ENCODE measurements around the gene SORL1.
"Not testable (repeated sequence)": the region's sequence is repeated elsewhere in the genome, so short reads cannot be mapped to it uniquely, and the experiment has no call there.

SORL1 gene

DNA sequence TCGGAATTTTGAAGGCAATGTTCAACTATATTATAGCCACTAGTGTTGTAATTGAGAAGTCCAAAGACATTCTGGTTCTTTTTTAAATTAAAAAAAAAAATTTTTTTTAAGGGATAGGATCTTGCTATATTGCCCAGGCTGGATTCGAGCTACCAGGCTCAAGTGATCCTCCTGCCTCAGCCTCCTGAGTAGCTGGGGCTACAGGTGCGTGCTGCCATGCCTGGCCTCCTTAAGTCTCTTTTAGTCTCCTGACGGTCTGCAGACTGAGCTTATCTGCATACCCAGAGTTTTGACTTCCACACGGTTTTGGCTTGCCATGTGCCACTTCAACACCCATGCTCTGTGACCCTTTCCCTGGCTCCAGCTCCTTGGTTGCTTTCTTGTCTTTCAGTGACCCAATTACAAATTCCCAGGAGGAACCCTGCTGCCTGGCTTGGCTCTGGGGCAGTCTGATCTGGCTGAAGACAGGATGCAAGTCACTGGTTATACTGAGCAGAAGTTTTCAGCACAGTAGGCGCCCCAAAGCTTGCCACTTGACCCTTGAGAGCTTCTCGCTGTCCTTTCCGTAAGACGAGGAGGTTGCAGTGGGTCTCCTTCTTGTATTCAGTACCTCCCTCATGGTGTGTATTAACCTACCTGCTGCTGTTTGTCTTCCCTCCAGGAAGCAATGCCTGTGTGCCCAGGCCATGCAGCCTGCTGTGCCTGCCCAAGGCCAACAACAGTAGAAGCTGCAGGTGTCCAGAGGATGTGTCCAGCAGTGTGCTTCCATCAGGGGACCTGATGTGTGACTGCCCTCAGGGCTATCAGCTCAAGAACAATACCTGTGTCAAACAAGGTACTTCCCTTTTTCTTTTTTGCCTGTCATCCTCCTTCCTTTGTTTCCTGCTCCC is 114.4 kb downstream of the SORL1 start:
- no peak for DNase-seq

DNA sequence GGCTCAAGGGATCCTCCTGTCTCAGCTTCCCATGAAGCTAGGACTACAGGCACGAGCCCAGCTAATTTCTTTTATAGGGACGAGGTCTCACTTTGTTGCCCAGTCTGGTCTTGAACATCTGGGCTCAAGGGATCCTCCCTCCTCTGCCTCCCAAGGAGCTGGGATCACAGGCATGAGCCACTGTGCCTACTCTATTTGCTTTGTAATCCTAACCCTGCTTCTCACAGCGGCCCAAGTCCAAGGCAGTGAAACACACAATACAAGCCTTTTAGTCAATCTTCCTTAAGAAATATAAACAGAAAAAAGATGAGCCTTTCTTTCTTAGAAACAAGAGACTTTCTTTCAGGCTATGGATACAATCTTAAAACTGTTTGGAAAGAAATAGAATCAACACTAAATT is 115.9 kb downstream of the SORL1 start:
- no peak for DNase-seq

DNA sequence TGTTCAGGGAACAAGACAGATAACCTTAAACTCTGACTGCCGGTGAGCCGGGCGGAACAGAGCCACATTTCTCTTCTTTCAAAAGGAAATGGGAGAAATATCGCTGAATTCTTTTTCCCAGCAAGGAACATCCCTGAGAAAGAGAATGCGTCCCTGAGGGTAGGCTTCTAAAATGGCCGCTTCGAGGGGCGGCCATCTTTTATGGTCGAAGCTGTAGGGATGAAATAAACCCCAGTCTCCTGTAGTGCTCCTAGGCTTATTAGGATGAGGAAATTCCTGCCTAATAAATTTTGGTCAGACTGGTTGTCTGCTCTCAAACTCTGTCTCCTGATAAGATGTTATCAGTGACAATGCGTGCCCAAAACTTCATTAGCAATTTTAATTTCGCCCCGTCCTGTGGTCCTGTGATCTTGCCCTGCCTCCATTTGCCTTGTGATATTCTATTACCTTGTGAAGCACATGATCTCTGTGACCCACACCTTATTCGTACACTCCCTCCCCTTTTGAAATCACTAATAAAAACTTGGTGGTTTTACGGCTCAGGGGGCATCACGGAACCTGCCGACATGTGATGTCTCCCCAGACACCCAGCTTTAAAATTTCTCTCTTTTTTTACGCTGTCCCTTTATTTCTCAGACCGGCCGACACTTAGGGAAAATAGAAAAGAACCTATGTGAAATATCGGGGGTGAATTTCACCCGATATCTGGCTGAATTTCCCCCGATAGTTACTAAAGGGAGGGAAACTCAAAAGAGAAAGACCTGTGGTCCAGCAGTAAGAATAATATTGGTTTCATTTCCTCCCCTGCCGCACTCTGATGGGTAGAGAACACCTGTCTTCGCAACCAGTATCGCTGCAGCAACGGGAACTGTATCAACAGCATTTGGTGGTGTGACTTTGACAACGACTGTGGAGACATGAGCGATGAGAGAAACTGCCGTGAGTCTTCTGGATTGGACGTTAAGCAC is 117.5 kb downstream of the SORL1 start:
- not testable (repeated sequence) for DNase-seq

DNA sequence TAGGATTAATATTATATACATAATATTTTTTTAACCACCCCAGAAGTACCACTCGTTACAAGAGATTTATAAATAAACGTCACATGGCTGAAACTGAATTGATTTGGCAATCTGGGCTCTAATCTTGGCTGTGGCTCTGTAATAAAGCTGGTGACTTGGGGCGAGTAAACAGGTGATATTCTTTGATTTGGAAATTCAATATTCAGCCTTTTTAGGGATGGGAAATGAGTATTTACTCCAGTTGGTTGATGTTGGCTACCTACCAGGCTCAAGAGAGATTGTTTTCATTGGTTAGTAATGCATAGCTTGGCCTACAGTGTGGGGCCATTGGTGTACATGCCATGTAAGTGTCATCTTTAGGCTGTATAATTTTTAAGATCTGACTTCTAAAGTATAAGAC is 118.3 kb downstream of the SORL1 start:
- no peak for DNase-seq

DNA sequence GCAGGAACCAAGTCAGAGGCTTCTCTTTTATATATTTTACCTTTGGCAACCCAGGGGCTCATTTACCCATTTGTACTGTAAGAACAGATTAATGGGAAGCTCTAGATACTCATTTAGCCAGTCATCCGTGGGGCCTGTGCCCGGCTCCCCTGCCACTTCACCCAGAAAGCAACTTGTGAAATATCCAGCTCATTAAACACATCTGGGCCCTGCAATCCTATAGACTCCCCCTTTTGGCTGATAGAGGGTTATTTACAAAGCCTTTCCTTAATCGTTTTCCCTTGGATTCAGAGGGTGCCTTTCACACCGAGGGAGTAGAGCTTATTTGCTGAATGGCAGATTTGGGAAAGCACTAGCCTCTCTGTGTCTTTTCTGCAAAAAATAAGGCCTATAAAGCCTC is 119.4 kb downstream of the SORL1 start:
- DNase-seq = no peak

DNA sequence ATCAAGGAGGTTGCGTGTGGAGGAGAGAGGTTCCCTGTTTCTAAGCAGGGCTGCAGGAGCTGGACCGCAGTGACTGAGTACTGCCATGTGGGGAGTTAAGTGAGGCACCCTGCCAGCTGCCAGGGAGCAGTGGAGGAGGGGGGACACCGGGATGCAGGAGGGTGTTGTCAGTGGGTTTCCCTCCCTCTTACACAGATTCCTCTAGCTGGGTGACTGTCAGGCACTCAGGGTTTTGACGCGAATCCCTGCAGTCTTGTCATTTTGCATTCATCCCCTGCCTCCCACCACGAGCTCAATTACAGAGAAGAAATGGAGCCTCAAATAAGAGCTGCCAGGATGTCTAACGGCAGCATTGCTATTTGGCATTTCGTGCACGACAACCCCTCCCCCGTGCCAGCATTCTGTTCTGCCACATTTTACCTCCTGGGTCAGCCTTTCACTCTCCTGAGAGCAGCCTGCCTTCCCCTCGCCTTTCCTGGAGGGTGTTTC is 120.5 kb downstream of the SORL1 start:
- no peak for DNase-seq

DNA sequence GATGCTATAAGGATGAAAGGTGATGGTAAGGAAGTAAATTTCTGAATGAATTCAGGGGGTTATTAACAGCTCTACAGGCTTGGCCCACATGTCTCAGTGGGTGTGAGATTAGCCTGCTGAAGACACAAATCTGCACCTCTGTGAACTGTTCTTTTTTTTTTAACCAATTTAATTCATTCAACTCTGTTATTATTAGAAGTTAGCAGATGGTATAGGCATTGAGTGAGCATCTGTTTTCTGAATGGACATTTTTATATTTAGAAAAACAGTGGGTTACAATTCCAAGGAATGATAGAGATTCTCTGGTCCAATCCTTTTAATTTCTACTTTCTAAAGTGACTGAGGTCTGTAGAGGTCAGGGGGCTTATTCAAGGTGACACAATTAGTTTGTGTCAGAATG is 122.7 kb downstream of the SORL1 start:
- DNase-seq = no peak

DNA sequence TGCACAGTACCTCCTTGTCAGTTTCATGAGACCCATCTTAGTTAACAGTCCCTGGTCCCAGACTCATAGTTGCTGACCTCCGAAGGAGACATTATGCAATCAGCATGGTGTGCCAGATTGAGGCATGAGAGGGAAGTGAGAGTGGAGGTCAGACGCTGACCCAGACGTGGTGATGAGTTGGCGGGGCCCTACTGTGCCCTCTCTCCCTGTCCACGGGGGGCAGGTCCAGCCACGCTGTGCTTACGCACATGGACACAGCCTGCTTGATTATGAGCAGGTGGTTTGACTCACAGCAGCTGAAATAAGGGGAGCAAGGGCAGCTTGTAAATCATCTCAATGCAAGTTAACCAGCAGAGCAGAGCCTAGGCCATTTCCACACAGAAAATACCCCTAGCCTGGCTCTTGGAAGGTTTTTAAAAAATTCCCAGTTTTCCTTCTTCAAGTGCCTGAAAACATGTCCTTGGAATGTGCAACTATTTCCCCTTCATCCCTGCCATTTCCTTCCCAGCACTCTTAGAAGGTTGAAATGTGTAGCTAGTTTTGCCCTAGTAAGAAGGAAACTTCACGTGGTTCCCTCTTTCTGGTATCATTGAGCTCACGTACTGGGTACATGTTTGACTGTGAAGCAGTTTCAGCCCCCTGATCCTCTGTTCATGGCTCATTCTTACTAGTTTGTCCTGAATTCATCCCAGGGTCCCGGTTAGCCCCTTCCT is 123.3 kb downstream of the SORL1 start:
- DNase-seq = no peak

DNA sequence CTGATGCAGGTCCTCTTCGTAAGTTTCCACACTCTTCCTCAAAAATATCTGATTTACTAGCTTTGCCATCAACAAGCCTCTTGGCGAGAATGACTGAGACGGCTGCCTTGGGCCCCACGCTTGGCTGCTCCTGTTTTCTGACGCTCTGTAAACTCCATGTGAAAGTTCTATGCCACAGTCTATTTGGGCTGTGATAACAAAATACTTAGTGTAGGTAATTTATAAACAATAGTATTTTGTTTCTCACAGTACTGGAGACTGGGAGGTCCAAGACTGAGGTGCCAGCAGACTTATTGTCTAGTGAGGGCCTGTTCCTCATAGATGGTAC is 123.8 kb downstream of the SORL1 start:
- DNase-seq = no peak

DNA sequence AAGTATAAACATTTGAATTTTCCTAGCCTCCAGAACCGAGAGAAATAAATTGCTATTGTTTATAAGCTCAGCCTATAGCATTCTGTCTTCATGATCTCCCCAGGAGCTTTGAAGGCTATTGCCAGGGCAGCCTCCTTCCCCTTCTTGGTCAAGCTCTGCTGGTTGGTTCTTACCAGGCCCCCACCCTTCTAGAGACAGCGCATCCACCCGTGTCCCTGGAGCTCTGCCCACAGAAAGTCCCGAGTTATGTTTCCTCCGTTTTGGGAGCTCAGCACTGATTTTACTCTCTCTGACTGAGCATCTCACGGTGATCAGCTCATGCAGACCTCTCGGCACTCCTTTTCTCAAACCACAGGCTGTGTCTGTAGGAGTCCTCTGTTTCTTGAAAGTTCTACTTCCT is 124.4 kb downstream of the SORL1 start:
- DNase-seq = no peak

DNA sequence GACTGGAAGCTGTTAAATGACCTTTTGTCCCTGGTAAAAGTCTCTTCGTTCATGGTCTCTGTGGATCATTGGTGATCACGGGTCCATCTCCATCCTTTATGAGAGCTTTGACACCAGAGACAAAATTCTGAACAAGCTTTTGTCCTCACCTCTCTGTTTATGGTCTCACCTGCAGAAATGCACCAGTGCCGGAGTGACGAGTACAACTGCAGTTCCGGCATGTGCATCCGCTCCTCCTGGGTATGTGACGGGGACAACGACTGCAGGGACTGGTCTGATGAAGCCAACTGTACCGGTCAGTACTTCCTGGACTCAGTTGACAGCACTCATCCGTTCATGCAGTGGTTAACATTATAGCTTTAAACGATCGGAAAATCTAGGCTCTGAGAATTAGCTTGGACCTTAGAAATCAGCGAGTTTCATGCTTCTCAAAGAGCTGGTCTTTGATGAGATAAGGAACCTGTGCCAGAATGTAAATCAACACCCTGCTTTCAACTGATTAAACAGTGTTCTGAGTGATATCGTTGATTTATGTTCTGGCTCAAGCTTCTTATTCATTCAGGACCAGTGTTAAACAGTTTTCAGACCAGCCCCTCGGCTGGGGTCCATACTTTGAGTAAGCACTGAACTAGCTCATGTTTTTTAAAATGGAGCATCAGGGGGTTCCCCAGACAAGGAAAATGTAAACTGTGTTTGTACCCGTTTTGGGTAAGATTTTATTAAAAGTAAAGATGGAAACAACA is 125.2 kb downstream of the SORL1 start:
- DNase-seq = no peak

DNA sequence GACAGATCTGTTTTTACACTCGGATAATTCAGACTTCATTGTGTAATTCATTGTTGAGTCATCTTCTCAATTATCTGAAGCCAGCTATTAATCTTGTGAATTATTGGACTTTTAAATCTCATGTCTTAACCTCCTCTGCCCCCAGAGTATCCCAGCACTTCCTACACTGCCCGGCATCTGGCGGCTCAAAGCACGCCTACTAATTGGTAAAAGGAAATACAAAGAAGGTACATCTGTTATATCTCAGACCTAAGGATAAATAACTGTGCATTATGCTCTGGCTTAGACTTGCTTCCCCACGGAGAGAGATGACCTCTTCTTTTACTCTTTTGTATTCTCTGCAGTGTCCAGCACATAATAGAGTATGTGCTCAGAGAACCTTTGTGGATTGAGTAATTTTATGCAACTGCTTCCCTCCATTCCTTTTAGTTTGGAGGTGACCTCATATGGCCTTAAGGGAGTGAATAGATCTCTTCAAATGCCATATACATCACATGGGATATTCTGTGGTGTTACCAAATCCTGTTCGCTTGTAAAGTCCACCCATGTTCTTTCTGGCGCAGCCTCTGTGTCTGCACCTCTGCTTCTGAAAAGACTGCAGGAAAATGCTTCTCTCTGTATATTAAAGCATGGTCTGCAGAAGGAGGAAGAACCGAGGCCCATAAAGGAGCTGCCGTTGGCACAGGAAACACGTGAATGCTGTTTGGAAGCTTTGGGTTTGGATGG is 126.3 kb downstream of the SORL1 start:
- DNase-seq = no peak

DNA sequence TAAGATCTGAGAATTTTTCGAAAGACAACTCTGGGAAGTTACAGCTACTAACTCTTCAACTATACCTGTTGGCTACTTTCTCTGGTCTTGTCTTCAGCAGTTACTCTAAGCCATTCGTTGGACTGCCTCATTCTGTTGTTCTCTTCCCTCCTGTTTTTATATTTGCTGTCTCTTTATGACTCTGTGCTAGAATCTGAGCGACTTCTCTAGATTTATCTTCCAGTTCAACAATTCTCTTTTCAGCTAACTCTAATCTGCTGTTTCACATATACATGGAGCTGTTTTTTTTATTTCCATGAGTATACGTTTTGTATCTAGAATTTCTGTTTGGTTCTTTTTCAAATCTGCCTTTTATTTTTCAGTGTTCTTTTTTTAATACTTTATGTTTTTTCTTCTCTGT is 128.0 kb downstream of the SORL1 start:
- DNase-seq = no peak

DNA sequence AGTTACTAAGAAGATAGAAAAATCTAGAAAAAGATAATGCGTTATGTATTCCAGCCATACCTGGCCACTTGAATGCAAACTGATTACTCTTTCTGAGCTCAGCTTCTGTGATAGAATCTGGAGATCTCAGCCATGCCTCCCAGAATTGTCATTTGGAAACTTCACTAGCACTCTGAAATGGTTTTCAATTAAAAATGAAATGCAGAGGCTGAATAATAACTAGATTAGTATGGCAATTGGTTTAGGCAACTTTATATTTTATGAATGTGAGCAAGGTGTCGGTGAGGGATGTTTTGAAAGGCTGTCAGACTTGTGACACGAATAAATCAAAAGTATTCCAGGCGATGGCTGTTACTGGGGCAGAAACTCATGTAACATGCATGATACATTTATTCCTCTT is 129.5 kb downstream of the SORL1 start:
- DNase-seq = no peak

DNA sequence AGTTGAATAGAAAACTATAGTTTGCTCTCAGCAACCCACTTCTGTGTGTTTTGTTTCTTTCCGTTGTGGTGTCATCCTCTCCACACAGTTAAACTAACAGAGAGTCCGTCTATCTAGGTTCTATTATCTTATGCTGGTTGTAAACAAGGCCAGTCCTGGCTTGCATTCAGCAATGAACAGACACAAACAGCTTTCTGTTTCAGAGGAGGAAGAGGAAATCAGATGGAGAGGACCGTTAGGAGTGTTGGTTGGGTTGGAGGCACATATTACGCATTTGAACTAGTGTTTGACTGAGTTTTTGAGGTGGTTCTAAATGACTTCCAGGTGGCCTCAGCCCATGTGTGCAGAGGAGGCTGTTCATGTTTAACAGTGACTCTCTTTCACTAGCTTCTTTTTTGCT is 130.2 kb downstream of the SORL1 start:
- no peak for DNase-seq

DNA sequence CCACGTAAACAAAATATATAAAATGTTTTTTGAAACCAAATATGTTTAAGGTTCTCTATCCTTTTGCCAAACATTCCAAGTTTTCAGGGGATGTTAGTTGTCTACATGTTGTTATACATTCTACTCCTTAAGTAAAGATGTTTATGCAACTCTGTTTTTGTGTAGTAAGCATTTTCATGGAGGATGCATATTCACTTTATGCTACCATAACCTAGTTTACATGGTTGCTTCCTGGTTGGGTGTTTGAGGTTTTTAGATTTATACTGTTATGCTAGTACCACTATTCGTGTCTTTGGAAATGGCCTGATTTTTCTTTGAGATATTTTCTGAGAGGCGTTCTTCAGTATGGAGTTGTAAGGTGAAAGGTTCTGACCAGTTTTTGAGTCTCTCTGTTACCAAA is 131.7 kb downstream of the SORL1 start:
- no peak for DNase-seq

DNA sequence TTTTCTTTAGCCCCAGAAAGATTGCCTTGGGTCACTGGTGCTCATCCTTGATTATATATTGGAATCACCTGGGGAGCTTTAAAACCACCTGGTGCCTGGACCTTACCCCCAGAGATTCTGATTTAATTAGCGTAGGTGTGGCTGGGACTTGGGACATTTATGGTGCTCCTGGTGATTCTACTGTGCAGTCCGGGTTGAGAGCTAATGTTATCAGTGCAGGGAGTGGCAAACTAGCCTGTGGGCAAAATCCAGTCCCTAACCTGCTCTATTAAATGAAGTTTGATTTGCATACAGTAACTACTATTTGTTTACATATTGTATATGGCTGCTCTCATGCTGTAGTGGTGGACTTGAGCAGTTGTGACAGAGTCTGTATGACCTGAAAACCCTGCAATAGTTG is 134.6 kb downstream of the SORL1 start:
- no peak for DNase-seq

DNA sequence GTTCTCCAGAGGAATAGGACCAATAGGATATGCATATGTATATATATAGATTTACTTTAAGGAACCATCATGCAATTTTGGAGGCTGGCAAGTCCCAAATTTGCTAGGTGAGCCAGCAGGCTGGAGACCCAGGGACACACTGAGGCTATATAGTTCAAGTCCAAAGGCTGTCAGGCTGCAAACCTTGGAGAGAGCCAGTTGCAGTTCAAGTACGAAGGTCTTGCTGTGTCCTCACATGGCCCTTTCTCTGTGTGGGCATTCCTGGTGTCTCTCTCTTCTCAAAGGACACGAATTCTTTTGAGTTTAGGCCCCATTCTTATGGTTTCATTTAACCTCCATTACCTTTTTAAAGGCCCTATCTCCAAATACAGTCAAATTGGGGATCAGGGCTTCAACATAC is 135.1 kb downstream of the SORL1 start:
- DNase-seq = no peak

DNA sequence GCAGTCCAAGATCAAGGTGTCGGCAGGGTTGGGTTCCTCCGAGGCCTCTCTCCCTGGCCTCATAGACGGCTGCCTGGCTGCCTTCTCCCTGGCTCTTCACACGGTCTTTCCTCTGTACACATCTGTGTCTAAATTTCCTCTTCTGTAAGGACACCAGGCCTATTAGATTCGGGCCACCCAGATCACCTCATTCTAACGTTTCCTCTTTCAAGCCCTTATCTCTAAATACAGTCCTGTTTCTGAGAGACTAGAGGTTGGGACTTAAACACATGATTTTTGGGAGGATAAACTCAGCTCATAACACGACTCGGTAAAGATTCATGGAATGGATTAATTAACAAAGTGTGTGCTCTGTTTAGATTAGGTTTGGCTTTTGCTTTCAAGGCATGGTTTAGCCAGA is 136.6 kb downstream of the SORL1 start:
- no peak for DNase-seq

DNA sequence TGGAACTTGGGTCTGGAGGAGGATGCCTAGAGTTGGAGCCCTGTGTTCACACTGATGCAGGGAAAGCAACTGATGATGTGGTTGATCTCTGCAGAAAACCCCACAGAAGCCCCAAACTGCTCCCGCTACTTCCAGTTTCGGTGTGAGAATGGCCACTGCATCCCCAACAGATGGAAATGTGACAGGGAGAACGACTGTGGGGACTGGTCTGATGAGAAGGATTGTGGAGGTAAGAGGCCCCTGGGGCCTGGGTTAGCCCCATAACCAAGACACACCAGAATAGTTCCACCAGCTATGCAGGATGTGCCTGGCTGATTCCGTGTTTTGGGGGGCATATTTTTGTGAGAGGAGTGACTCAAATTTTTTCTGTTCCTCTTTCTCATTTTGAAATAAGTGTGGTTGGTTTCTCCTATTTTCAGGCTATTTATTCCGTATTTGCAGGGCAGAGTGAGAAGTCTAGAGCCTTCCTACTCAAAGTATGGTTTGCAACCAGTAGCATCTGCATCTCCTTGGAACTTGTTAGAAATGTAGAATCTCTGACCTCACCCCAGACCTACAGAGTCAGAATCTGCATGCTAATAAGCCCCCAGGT is 137.9 kb downstream of the SORL1 start:
- no peak for DNase-seq

DNA sequence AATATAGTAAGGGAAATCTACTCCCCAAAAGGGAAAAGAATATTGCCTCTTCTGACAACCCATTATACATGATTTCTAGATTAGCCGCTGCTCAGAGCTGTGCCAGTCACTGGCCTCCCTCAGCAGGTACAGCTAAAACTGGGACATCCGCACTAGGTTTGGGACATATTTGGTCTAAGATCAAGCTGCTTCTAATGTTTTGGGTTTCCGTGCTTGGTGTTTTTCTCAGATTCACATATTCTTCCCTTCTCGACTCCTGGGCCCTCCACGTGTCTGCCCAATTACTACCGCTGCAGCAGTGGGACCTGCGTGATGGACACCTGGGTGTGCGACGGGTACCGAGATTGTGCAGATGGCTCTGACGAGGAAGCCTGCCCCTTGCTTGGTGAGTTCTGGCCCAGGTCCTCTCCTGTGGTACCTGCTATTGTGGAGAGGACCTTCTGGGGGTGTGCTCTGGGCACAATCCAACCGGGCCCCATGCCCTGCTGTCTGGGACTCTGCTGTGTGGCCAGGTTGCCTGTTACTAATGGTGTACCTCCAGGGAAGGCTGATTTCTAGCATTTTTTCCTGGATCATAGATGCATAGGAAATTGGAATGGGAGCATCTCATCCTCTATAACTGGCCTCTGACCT is 138.8 kb downstream of the SORL1 start:
- DNase-seq = no peak

All from NCI-H2107 (cell line).